H9 (cell line): ENCODE measurements around the gene ATP8A2. TPM values are rescaled to one million over a fixed set of nuclear protein-coding genes. Genes with fewer than 3 reads are reported as not detected.

Source experiments
- DNase-seq: peaks from one replicate; pipeline ENCODE4 v3.0.0-alpha.2; 2017
- H2AFZ ChIP-seq: one replicate; pipeline ENCODE4 v1.6.1; 2013; ENCODE audit warnings: mild to moderate bottlenecking, low read length, control low read depth, moderate library complexity
- H2AK5ac ChIP-seq: 2 replicates; pipeline ENCODE4 v1.6.1; 2013; ENCODE audit warnings: low read length, control low read depth, mixed read lengths; ENCODE audit not compliant: insufficient read length
- H2BK120ac ChIP-seq: one replicate; pipeline ENCODE4 v1.6.1; 2013; ENCODE audit warnings: low read depth, mild to moderate bottlenecking, low read length, control low read depth, inconsistent platforms; ENCODE audit not compliant: poor library complexity, severe bottlenecking
- H2BK12ac ChIP-seq: 2 replicates; pipeline ENCODE4 v1.6.1; 2013; ENCODE audit warnings: low read length, control low read depth, mixed read lengths, low read depth; ENCODE audit not compliant: insufficient read length
- H2BK15ac ChIP-seq: 2 replicates; pipeline ENCODE4 v1.6.1; 2013; ENCODE audit warnings: low read depth, low read length, control low read depth
- H2BK20ac ChIP-seq: one replicate; pipeline ENCODE4 v1.6.1; 2013; ENCODE audit warnings: low read depth, mild to moderate bottlenecking, low read length, control low read depth, inconsistent platforms; ENCODE audit not compliant: poor library complexity, severe bottlenecking
- H2BK5ac ChIP-seq: 2 replicates; pipeline ENCODE4 v1.6.1; 2013; ENCODE audit warnings: low read length, control low read depth, mixed read lengths; ENCODE audit not compliant: insufficient read length
- H3K14ac ChIP-seq: 2 replicates; pipeline ENCODE4 v1.6.1; 2013; ENCODE audit warnings: low read length, control low read depth; ENCODE audit not compliant: insufficient read depth
- H3K18ac ChIP-seq: 2 replicates; pipeline ENCODE4 v1.6.1; 2013; ENCODE audit warnings: low read depth, mild to moderate bottlenecking, mixed read lengths, low read length, control low read depth; ENCODE audit not compliant: insufficient read length
- H3K23ac ChIP-seq: 2 replicates; pipeline ENCODE4 v1.6.1; 2013; ENCODE audit warnings: low read length, control low read depth, mixed read lengths, low read depth; ENCODE audit not compliant: insufficient read length
- H3K23me2 ChIP-seq: 2 replicates; pipeline ENCODE4 v1.6.1; 2013; ENCODE audit warnings: low read depth, mild to moderate bottlenecking, mixed read lengths, low read length, control low read depth; ENCODE audit not compliant: insufficient read length, poor library complexity, severe bottlenecking
- H3K27ac ChIP-seq: 2 replicates; pipeline ENCODE4 v1.5.1; 2013; ENCODE audit warnings: low read length, control low read depth, mixed read lengths, low read depth; ENCODE audit not compliant: insufficient read length
- H3K27me3 ChIP-seq: 2 replicates; pipeline ENCODE4 v1.6.1; 2013; ENCODE audit warnings: low read length, control low read depth, inconsistent platforms; ENCODE audit not compliant: insufficient read depth
- H3K4ac ChIP-seq: 2 replicates; pipeline ENCODE4 v1.6.1; 2013; ENCODE audit warnings: low read depth, mild to moderate bottlenecking, control low read depth, inconsistent platforms, low read length, moderate library complexity
- H3K4me1 ChIP-seq: 2 replicates; pipeline ENCODE4 v1.6.1; 2013; ENCODE audit warnings: low read length, control low read depth, inconsistent platforms; ENCODE audit not compliant: insufficient read depth
- H3K4me2 ChIP-seq: 2 replicates; pipeline ENCODE4 v1.6.1; 2013; ENCODE audit warnings: low read length, control low read depth, mixed read lengths; ENCODE audit not compliant: insufficient read length, insufficient read depth
- H3K56ac ChIP-seq: 2 replicates; pipeline ENCODE4 v1.6.1; 2013; ENCODE audit warnings: low read depth, mild to moderate bottlenecking, mixed read lengths, low read length, control low read depth; ENCODE audit not compliant: insufficient read length
- H3K79me1 ChIP-seq: 2 replicates; pipeline ENCODE4 v1.6.1; 2013; ENCODE audit warnings: low read depth, mild to moderate bottlenecking, moderate library complexity, low read length, control low read depth, inconsistent platforms; ENCODE audit not compliant: insufficient read depth, poor library complexity, severe bottlenecking
- H3K79me2 ChIP-seq: 2 replicates; pipeline ENCODE4 v1.6.1; 2013; ENCODE audit warnings: low read length, control low read depth, inconsistent platforms; ENCODE audit not compliant: insufficient read depth
- H3K9ac ChIP-seq: 2 replicates; pipeline ENCODE4 v1.6.1; 2013; ENCODE audit warnings: low read length, control low read depth, mixed read lengths; ENCODE audit not compliant: insufficient read length; ENCODE audit errors: extremely low read depth
- H3K9me3 ChIP-seq: one replicate; pipeline ENCODE4 v1.6.1; 2013; ENCODE audit warnings: low read depth, low read length, inconsistent platforms; ENCODE audit not compliant: control insufficient read depth
- H3T11ph ChIP-seq: one replicate; pipeline ENCODE4 v1.6.1; 2013; ENCODE audit warnings: mild to moderate bottlenecking, low read length, control low read depth, inconsistent platforms
- H4K20me1 ChIP-seq: one replicate; pipeline ENCODE4 v1.6.1; 2013; ENCODE audit not compliant: control insufficient read depth, insufficient read length, insufficient read depth
- H4K5ac ChIP-seq: 2 replicates; pipeline ENCODE4 v1.6.1; 2013; ENCODE audit warnings: low read depth, mild to moderate bottlenecking, mixed read lengths, low read length, control low read depth; ENCODE audit not compliant: insufficient read length
- H4K8ac ChIP-seq: replicated peaks from 2 replicates; pipeline ENCODE4 v1.6.1; 2013; ENCODE audit warnings: low read length, control low read depth, mixed read lengths, low read depth; ENCODE audit not compliant: insufficient read length
- H4K91ac ChIP-seq: 2 replicates; pipeline ENCODE4 v1.6.1; 2013; ENCODE audit warnings: low read depth, mild to moderate bottlenecking, moderate library complexity, mixed read lengths, low read length, control low read depth; ENCODE audit not compliant: insufficient read length
- H3K27ac Mint-ChIP-seq, 3 experiments: 2 replicates in 2 of 3; 3 replicates in 1 of 3; pipeline ENCODE4 v1.8.0; 2020 to 2021; ENCODE audit warnings: mixed read lengths in 3 of 3, mild to moderate bottlenecking in 1 of 3, moderate library complexity in 1 of 3
- H3K27me3 Mint-ChIP-seq: 2 replicates; pipeline ENCODE4 v1.8.0; 2021; ENCODE audit warnings: low read depth, mild to moderate bottlenecking, moderate library complexity, mixed read lengths
- H3K36me3 Mint-ChIP-seq, 3 experiments: 2 replicates in 2 of 3; 3 replicates in 1 of 3; pipeline ENCODE4 v1.8.0; 2020 to 2021; ENCODE audit warnings: low read depth in 3 of 3, mixed read lengths in 3 of 3; ENCODE audit not compliant: insufficient read depth in 1 of 3
- H3K4me1 Mint-ChIP-seq, 2 experiments: 2 replicates each; pipeline ENCODE4 v1.8.0; 2020; ENCODE audit warnings: mixed read lengths in 2 of 2
- H3K4me3 Mint-ChIP-seq, 2 experiments: 2 replicates in 1 of 2; 3 replicates in 1 of 2; pipeline ENCODE4 v1.8.0; 2020 to 2021; ENCODE audit warnings: mild to moderate bottlenecking in 2 of 2, mixed read lengths in 2 of 2, moderate library complexity in 1 of 2
- H3K9me3 Mint-ChIP-seq, 2 experiments: 2 replicates in 1 of 2; 3 replicates in 1 of 2; pipeline ENCODE4 v1.8.0; 2020; ENCODE audit warnings: mild to moderate bottlenecking in 2 of 2, mixed read lengths in 2 of 2, moderate library complexity in 1 of 2
- CTCF ChIP-seq: fragments of 200-600 bp; sonication (generic); conservative IDR thresholded peaks from 3 replicates; pipeline ENCODE4 v1.8.0; 2021; ENCODE audit warnings: antibody characterized with exemption, mild to moderate bottlenecking
- WGBS: extraction: QIAGEN DNeasy Blood & Tissue Kit; methylation state at CpG from one replicate; pipeline ENCODE4 v1.1.7; 2013; ENCODE audit warnings: missing lambda C conversion rate, low lambda C conversion rate, mixed read lengths; ENCODE audit not compliant: insufficient read length; ENCODE audit errors: extremely low coverage; 5-methylcytosine and 5-hydroxymethylcytosine counted together
- total RNA-seq: library from RNA; stranded (reverse); gene quantifications from 2 replicates; pipeline ENCODE4 v1.2.1, GENCODE V29; 2021

ATP8A2 gene
- total RNA-seq, 1 experiment from 2014 or later = 18.2 TPM

- no peak overlapping the region for H3K9ac ChIP-seq
Measured at GRCh38 chr13:25574437-25575411, 202.9 kb downstream of the ATP8A2 start.

More at GRCh38 chr13:25574437-25575411, 202.9 kb downstream of the ATP8A2 start:
- peak; percentile 94 for TF ChIP-seq CTCF
- peak; percentile 83 for DNase-seq
- Mint-ChIP-seq H3K27ac (no peak overlapping the region), H3K9me3 (no peaks in the 10 kb centered on the region), H3K27me3 (no peaks in the 10 kb centered on the region), H3K4me1 (peaks cover 10 to 14% of the 10 kb centered on the region in 2 experiments), H3K4me3 (no peak overlapping the region), H3K36me3 (peaks cover 0 to 5% (median 0%) of the 10 kb centered on the region in 3 experiments; a peak in 2 of 7 replicates)
- Histone ChIP-seq H2BK5ac (no peak overlapping the region), H2BK120ac (no peak overlapping the region), H3K4ac (no peak overlapping the region), H3K79me2 (no peaks in the 10 kb centered on the region), H2BK20ac (no peak overlapping the region), H3K23me2 (no peaks in the 10 kb centered on the region), H3K14ac (no peak overlapping the region), H3K56ac (no peak overlapping the region), H3T11ph (no peak overlapping the region), H3K27ac (no peak overlapping the region), H3K23ac (no peak overlapping the region), H3K27me3 (no peaks in the 10 kb centered on the region), H3K9me3 (no peaks in the 10 kb centered on the region), H3K4me2 (no peak overlapping the region), H2AFZ (no peak overlapping the region), H4K91ac (no peak overlapping the region), H3K79me1 (no peaks in the 10 kb centered on the region), H3K18ac (no peak overlapping the region), H4K20me1 (no peaks in the 10 kb centered on the region), H2BK12ac (no peak overlapping the region), H2AK5ac (no peak overlapping the region), H4K8ac (no peak overlapping the region), H4K5ac (no peak overlapping the region), H3K4me1 (no peaks in the 10 kb centered on the region), H2BK15ac (no peak overlapping the region)
- WGBS = no CpG with 5 or more reads among the region's 8 CpGs
